PFSK-1 (cell line): ENCODE data around the gene PWWP2B.
A peak's percentile ranks its signal among the peaks of the same experiment; 100 is the strongest.

Source experiments
- FOXP2 ChIP-seq: optimal IDR thresholded peaks from 2 replicates; pipeline ENCODE3; 2011; ENCODE audit warnings: borderline replicate concordance, control low read depth, inconsistent platforms; ENCODE audit not compliant: insufficient read depth; ENCODE audit errors: extremely low read length, extremely low read depth
- POLR2AphosphoS5 ChIP-seq: IDR thresholded peaks from 2 replicates; pipeline ENCODE4 v1.6.1; 2012; ENCODE audit warnings: low read depth, mild to moderate bottlenecking, control low read depth, low read length, moderate library complexity
- SIN3A ChIP-seq: IDR thresholded peaks from 2 replicates; pipeline ENCODE4 v1.6.1; 2012; ENCODE audit warnings: mild to moderate bottlenecking, low read length, moderate library complexity, borderline replicate concordance; ENCODE audit not compliant: insufficient read depth
- TAF1 ChIP-seq: IDR thresholded peaks from 2 replicates; pipeline ENCODE4 v1.6.1; 2012; ENCODE audit warnings: low read length, control low read depth, borderline replicate concordance; ENCODE audit not compliant: insufficient read depth
- TF ChIP-seq, protein P1 (sequence below), 2 experiments: IDR thresholded peaks; 2 replicates each; pipeline versions ENCODE4 v1.6.1 to v1.8.0; 2011 to 2012; ENCODE audit warnings: low read depth in 2 of 2, low read length in 2 of 2, control low read depth in 1 of 2, inconsistent platforms in 1 of 2, mild to moderate bottlenecking in 1 of 2, moderate library complexity in 1 of 2; ENCODE audit not compliant: insufficient read depth in 1 of 2

PWWP2B gene

DNA sequence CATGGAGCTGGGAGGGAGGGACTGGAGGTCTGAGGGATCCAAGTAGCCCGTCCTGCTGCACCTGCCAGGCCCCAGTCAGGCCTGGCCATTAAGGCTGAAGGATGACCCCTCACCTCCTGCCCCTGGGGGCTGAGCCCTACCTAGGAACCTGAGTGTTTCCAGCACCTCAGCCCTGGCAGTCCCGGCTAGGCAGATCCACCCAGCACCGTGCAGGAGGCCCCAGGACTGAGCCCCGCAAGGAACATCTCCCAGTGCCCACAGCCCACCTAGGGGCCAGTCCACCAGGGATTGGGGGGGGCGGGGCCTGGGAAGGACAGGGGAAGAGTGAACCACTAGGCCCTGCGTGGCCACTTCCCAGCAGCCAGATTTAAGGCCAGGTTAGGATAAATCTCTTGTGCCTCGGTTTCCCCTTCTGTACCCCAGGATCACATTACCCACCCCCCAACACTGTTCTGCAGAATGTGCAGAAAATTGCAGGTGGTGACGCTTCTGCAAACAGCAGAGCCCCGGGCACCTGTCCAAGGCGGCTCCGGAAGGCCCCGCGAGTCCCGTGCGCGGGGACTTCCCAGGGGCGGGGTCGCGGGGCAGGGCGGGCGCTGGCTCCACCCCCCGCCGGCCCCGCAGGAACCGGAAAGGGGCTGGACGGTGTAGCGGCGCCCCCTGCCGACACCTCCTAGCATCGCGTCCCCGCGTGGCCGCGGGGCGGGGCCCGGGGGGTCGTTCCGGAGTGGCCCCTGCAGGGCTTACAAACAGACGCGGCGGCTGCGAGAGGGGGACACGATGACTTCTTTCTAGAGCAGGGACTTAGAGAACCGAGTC lies 55.9 kb downstream of the PWWP2B start:
- TF ChIP-seq FOXP2 (peak; percentile 55), SIN3A (no peak)

DNA sequence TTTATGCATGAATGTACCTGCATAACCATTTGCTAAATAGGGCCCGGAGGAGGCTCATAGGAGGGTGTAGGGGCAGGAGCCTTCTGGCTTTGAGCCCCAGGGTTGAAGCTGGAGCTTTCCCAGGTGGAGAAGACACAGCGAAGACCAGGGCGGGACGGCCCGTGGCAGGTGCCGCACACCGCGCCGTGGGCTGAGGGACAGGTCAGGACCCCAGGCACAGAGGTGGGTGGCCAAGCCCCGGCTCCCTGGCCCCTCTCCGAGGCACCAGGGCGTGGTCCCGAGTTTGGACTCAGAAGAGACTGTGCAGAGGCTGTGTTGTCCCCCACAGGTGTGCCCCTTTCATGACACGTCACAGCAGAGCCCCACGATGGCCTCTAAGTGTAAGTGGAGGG lies 56.5 kb downstream of the PWWP2B start:
- TF ChIP-seq TAF1 = no peak
- TF ChIP-seq POLR2AphosphoS5 = no peak
- no peak for TF ChIP-seq SIN3A
- TF ChIP-seq FOXP2 = no peak
- TF ChIP-seq, protein P1, sequence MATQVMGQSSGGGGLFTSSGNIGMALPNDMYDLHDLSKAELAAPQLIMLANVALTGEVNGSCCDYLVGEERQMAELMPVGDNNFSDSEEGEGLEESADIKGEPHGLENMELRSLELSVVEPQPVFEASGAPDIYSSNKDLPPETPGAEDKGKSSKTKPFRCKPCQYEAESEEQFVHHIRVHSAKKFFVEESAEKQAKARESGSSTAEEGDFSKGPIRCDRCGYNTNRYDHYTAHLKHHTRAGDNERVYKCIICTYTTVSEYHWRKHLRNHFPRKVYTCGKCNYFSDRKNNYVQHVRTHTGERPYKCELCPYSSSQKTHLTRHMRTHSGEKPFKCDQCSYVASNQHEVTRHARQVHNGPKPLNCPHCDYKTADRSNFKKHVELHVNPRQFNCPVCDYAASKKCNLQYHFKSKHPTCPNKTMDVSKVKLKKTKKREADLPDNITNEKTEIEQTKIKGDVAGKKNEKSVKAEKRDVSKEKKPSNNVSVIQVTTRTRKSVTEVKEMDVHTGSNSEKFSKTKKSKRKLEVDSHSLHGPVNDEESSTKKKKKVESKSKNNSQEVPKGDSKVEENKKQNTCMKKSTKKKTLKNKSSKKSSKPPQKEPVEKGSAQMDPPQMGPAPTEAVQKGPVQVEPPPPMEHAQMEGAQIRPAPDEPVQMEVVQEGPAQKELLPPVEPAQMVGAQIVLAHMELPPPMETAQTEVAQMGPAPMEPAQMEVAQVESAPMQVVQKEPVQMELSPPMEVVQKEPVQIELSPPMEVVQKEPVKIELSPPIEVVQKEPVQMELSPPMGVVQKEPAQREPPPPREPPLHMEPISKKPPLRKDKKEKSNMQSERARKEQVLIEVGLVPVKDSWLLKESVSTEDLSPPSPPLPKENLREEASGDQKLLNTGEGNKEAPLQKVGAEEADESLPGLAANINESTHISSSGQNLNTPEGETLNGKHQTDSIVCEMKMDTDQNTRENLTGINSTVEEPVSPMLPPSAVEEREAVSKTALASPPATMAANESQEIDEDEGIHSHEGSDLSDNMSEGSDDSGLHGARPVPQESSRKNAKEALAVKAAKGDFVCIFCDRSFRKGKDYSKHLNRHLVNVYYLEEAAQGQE (IDR thresholded peaks at IDR 0.05; ENCODE audit: insufficient read depth in 1 of 2, low read depth in 2 of 2, low read length in 2 of 2) = no peak

DNA sequence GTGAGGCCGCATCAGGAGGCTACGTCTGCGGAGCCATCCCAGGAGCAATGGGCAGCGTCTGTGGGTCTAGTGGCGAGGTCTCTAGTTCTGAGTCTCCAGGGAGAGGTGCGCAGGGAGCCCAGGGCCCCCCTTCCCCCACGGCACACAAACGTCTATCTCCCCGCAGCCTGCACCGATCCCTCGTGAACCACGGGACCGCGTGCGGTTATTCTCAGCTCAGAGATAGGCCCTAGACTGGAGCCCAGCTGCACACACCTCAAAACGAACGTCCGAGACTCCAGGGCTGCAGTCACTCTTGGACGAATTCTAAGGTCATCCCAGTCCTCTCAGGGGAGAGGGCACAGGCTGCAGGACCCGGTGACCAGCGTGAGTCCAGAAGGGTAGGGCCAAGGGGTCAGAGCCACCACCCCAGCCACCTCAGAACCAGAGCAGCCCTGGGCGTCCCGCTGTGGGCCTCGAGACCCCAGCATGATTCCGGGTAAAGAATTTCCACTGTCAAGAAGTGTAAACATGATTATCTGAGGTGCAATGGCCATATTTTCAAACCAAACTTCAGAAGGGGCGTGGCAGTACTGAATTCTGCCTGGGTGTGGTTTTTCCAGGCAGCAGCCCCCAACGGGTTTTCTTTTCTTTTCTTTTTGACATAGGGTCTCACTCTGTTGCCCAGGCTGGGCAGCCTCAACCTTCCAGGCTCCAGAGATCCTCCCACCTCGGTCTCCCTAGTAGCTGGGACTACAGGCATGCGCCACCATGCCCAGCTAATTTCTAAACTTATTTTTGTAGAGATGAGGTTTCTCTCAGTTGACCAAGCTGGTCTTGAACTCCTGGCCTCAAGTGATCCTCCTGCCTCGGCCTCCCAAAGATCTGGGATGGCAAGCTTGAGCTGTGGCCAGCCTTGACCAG lies 57.5 kb downstream of the PWWP2B start:
- no peak for TF ChIP-seq POLR2AphosphoS5
- TF ChIP-seq, protein P1 (IDR thresholded peaks at IDR 0.05; ENCODE audit: insufficient read depth in 1 of 2, low read depth in 2 of 2, low read length in 2 of 2) = no peak
- no peak for TF ChIP-seq SIN3A

DNA sequence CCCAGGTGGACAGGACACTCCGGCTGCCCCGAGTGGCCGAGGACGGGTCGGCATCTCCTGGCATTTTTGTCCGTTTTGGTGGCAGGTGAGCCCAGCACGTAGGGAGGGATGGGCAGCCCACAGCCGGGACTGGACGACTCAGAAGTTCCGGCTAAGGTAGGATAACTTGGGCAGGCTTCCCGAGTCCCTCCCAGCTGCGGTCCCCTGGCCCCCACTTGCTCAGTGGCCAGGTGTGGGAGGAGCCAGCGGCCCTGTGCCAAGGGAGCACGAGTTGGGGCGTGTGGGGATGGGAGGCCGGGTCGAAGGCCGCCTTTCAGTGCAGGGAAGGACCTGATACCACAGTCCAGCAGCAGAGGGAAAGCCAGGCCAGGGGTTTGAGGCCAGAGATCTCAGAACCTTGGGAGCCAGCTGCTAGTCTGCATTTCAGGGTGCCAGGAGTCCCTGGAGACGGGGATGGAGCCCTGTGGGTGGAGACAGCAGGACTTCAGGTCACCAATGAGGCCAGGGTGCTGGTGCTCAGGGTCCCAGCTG lies 58.5 kb downstream of the PWWP2B start:
- TF ChIP-seq, protein P1 (IDR thresholded peaks at IDR 0.05; ENCODE audit: insufficient read depth in 1 of 2, low read depth in 2 of 2, low read length in 2 of 2) = no peak
- TF ChIP-seq SIN3A (no peak), FOXP2 (no peak), TAF1 (no peak), POLR2AphosphoS5 (no peak)

DNA sequence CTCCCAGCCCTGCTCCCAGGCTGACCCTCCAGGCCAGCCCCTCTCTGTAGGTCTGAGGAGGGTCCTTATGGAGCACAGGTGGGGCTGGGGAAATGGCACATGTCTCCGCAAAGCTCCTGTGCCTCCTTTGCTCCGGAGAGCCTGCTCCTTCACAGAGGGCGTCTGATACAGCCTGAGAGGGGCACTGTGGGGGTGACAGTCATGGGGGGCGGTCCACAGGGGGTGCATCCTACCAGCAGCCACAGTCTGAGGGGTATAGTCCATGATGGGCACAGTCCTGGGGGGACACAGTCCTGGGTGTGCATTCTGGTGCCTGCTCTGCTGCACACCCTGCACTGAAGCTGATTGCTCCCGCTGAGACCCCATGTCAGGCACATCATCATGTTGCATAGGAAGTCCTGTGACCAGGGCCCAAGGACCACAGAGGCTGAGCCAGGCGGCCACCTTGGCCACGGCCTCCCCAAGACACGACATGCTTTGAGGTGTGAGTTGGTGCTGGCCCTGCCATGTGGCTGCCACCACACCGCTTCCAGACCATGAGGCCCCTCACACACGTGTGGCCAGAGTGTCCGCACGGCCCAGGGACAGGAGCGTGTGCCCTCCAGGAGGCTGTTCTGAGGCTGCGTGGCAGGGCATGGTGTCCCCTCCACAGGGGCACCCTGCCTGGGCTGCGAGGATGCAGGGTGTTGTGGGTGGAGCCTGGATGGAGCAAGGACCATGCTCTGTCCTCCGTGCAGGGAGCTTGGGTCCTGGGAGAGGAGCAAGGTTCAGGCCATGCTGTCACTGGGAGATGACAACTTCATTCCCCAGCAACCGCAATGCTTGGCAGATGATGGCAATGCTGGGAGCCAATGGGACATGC lies 59.2 kb downstream of the PWWP2B start:
- TF ChIP-seq TAF1 (no peak), SIN3A (no peak), FOXP2 (no peak), POLR2AphosphoS5 (no peak)
- TF ChIP-seq, protein P1 (IDR thresholded peaks at IDR 0.05; ENCODE audit: insufficient read depth in 1 of 2, low read depth in 2 of 2, low read length in 2 of 2) = no peak
